GM18909 (cell line): ENCODE data around the gene KCNQ1.
A peak's percentile ranks its signal among the peaks of the same experiment; 100 is the strongest.

Experiments used
- ATAC-seq: cut with Tn5 transposase; IDR thresholded peaks from one replicate; pipeline ENCODE4 v1.9.1; 2021; ENCODE audit warnings: mild to moderate bottlenecking; ENCODE audit not compliant: unreplicated experiment, poor library complexity

The KCNQ1 gene

GRCh38 chr11:2444821-2445745, at the start of gene KCNQ1:
KCNQ1 (plus strand) TSS chr11:2445008; CDS start chr11:2445099, 91 bp downstream.
- no peak for ATAC-seq

DNA sequence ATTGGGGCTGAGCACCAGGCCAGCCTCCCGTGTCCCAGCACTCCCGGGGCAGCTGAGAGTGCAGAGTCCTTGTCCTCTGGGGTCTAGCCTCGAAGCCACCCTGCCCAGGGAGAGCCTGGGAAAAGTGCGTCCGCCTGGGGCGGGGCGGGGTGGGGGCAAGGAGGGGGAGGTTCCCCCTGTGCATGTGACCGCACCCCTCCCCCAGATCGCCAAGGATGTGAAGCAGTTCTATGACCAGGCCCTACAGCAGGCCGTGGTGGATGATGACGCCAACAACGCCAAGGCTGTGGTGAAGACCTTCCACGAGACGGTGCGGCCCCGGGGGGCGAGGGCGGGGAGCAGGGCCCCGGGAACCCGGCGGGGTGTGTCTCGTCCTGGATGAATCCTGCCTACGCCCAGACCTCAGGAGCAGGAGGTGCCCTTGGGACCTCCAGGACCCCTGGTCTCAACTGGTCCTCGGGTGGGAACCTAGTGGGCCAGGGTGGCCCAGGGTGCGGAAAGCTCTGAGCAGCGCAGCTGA, 49.5 kb upstream of the KCNQ1 start:
- ATAC-seq: no peak

DNA sequence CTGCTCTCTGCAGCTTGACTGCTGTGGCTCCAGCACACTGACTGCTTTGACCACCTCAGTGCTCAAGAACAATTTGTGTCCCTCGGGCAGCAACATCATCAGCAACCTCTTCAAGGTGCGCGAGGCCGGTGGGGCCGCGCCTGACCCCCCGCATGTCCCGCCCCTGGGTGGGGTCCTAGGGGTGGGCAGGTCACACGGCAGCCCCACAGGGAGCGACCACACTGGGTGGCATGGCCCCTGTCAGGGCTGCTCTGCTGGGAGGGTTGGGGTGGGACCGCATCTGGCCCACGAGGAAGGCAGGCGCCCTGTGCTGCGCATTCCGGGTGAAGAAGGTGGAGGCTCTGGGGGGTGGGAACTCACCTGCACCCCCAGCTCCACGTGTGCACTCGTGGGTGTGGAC, 49.0 kb upstream of the KCNQ1 start:
- no peak for ATAC-seq

DNA sequence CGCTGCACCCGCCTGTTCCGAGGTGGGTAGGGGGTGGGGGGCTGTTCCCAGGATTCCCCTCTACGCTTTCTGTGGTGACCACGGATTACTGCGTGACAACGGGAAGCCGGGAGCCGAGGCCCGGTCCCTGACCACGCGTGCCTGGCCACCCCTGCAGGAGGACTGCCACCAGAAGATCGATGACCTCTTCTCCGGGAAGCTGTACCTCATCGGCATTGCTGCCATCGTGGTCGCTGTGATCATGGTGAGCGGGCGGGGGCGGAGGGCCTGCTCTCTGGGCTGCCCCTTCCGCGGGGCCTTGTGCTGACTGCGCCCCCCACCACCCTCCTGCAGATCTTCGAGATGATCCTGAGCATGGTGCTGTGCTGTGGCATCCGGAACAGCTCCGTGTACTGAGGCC, 48.3 kb upstream of the KCNQ1 start:
- ATAC-seq: no peak

DNA sequence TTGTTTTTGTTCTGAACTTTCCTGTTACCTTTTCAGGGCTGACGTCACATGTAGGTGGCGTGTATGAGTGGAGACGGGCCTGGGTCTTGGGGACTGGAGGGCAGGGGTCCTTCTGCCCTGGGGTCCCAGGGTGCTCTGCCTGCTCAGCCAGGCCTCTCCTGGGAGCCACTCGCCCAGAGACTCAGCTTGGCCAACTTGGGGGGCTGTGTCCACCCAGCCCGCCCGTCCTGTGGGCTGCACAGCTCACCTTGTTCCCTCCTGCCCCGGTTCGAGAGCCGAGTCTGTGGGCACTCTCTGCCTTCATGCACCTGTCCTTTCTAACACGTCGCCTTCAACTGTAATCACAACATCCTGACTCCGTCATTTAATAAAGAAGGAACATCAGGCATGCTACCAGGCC, 47.8 kb upstream of the KCNQ1 start:
- no peak for ATAC-seq

DNA sequence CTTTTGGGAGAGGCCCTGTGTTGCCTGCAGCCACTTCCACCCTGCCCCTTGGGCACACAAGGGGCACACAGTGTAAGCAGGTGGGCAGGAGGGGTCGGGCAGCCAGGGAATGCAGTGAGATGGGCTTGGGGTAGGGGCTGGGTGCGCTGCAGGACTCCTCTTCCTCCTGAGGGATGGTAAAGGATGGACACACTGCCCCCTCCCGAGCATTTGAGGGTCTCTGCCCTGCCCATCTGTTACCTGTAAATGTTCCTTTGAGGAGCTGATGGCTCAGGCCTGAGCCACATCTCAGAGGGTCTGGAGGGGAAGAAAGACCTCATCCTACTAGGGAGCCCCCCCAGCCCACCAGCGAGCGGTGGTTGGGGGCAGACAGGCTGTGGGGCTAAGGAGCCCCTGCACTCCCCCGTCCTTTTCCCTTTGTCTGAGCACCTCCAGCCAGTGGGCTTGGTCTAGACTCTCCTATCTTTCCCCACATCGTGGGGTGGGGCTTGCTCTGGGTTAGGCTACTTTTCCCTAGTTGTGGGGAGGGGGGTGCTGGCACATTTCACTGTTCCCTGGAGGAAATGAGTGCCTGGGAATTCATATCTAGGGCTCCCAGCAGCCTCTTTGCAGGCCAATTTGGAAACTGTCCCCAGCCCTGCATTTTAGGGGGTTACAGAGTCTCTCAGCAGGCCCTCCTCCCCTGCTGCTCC, 46.0 kb upstream of the KCNQ1 start:
- no peak for ATAC-seq

DNA sequence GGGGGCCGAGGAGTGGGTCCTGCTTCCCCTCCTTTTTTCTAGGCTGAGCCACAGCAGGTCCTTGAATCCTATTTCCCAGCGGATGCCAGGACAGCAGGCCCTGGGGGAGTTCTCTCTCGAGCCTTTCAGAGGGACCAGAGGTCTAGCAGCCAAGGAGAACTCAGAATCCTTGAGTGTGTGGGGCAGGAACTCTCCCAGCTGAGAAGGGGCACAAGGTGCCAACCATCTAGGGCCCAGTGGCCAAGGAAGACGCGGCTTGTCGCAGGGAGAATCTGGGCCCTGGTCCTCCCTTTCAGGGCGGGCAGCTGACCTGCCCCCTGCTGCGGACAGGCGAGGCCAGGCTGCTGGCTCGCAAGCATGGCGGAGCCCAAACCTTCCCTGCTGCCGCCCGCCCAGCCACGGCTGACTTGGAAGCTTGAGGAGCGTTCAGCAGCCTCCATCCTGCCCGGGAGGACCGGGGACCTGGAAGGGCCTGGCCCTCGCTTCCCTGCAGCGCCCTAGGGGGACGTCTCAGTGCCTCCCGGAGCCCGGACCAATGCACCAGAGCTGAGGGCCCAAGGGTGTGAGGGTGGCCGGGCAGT, 45.2 kb upstream of the KCNQ1 start:
- ATAC-seq: no peak

DNA sequence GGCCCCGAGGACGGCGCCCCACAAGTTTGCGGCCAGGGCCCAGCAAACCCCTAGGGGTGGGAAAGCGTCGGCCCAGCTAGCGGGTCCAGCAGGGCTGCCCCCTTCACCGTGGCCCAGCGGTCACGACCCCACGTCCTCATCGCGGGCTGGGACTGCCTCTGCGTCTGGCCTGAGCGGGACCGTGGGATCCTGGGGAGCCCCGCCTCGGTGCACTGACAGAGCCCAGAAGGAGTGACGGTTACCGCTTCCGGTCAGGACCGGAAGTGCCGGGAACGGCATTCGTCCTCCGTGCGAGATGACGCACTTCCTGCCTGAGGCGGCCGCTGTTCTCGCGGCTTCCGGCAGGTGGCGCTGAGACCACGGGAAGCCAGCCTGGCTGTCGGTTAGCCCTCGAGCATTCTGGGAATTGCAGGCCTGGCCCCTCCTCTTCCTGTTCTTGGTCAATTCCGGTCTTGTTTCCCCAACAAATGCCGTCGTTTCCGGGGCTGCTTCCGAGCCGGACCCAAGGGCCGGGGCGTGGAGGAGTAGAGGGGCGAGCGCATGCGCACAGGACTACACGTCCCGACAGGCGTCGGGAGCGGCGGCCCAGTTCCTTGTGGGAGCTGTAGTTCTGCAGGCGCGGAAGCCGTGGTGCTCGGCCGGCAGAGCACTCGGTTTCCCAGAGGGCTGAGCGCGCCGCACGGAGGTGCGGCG, 44.6 kb upstream of the KCNQ1 start, which contains the start of gene TSSC4:
Gene TSSC4, plus strand, starts transcription at position 682 of the 693 bp plus-strand sequence. CDS start 1,884 bp downstream, outside the sequence.
- peak; percentile 86 for ATAC-seq

DNA sequence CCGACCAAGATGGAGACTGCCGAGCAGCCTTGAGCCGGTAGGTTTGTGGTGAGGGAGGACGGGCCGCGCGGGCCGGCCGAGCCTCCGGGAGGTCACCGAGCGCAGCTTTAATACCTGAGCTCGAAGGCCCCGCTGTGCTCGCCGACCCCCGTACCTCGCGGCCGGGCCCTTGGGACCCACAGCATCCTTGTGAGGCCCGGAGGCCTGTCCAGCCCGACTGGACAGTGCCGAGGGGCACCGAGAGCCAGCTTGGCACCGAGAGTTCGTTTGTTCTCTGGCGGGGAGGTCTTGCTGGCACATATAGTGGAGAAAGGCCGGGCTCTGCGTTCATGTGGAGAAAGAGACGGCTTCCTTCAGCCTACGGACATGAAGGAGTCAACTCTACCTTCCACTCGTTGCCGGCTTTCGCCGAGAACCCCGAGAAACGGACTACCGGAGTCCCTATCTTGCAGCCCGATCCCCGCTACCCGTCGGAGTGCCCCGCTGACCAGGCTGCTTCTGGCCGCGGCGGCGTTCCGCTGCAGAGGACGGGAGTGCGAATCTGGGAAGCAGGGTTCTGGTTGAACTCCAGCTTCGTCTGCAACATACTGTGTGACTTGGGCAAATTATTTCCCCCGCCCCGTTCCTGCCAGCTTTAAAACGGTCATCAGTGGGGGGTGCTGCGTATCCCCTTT, 43.9 kb upstream of the KCNQ1 start:
- ATAC-seq: peak; percentile 15

DNA sequence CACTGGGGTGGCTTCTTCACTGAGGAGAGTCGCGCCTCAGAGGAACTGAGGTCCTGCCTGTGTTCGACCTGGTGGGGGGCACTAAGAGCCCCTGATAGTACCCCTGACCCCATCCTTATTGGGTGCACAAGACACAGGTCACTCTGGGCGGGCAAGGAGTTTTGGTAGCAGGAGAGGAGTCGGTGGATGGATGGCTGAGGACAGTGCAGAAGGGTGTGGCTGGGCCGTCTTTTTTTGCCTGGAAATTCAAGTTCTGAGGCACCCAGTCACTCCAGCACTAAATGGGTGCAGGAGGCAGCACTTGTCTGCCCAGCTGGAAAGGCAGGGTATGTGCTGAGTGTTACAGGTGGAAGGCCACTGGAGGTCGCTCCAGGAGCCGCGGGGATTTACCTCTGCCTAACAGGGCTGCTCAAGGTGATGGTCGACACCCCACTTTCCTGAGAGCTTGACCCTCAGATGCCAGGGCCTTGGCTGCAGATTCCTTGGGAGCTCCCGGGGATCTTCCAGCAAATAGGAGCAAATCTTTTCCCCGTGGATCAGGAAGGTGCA, 43.3 kb upstream of the KCNQ1 start:
- ATAC-seq: no peak

GRCh38 chr11:2402106-2402505, 42.7 kb upstream of the KCNQ1 start:
- ATAC-seq: no peak

DNA sequence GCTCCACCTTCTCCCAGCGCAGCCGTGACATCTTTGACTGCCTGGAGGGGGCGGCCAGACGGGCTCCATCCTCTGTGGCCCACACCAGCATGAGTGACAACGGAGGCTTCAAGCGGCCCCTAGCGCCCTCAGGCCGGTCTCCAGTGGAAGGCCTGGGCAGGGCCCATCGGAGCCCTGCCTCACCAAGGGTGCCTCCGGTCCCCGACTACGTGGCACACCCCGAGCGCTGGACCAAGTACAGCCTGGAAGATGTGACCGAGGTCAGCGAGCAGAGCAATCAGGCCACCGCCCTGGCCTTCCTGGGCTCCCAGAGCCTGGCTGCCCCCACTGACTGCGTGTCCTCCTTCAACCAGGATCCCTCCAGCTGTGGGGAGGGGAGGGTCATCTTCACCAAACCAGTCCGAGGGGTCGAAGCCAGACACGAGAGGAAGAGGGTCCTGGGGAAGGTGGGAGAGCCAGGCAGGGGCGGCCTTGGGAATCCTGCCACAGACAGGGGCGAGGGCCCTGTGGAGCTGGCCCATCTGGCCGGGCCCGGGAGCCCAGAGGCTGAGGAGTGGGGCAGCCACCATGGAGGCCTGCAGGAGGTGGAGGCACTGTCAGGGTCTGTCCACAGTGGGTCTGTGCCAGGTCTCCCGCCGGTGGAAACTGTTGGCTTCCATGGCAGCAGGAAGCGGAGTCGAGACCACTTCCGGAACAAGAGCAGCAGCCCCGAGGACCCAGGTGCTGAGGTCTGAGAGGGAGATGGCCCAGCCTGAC, 41.7 kb upstream of the KCNQ1 start:
- no peak for ATAC-seq

GRCh38 chr11:2404735-2405196, 40.0 kb upstream of the KCNQ1 start:
- no peak for ATAC-seq

GRCh38 chr11:2406451-2406850, 38.4 kb upstream of the KCNQ1 start:
- no peak for ATAC-seq

GRCh38 chr11:2406878-2407410, 37.9 kb upstream of the KCNQ1 start:
- ATAC-seq: no peak

DNA sequence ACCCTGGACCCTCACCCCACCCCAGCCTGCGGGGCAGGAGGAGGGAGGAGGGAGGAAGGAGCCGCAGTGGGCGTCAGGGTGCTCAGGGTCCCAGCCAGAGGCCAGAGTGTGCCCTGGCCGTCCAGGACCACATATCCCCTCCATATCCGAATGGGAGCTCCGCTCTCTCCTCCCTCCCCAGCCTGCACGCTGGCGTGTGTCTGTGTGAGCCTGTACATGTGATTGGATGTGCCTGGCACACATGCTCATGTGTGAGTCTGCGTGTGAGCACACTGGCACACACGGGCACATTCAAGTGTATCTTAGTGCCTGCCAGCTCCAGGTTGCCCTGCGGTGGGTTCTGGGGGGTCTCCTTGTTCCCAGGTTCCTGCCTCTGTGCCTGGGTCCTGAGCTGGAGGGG, 36.1 kb upstream of the KCNQ1 start:
- no peak for ATAC-seq

DNA sequence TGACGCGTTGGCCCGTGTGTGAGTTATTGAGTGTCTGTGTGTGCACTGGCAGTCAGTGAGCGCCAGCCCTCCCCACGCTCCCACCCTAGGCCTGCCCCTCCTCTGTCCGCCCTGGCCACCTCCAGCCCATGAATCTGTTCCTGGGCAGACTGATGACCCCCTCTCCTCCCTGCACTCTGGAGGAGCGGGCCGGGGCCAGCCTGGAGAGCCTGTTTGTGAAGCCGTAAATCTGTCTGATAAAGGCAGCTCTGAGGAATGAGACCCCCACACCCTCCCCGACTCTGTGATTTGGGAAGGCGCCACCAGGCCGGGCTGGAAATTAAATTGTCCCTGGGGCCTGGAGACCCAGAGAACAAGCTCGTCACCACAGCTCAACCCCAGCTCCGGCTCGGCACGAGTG, 35.7 kb upstream of the KCNQ1 start:
- ATAC-seq: no peak
